Sigmoid colon (tissue), 4 donors: Measurements from ENCODE around the gene TMOD3.

Experiments
- EP300 ChIP-seq, 4 donors: sonication (generic); formaldehyde crosslinking; IDR thresholded peaks; one replicate each; pipeline ENCODE4 v1.6.1; 2017; ENCODE audit warnings: antibody characterized with exemption in 4 of 4
- POLR2A ChIP-seq, 2 donors: fragments of 450-650 bp; IDR thresholded peaks; one replicate each; pipeline ENCODE4 v1.6.1; 2016; ENCODE audit warnings: antibody characterized with exemption in 2 of 2, mild to moderate bottlenecking in 2 of 2, moderate library complexity in 2 of 2
- POLR2AphosphoS5 ChIP-seq, 4 donors: sonication (generic); formaldehyde crosslinking; IDR thresholded peaks; one replicate each; pipeline ENCODE4 v1.6.1; 2017; ENCODE audit warnings: antibody characterized with exemption in 4 of 4
- TF ChIP-seq, protein P1 (sequence below), 4 experiments: fragments of 450-650 bp in 3 of 4; fragments of 200-600 bp in 1 of 4; IDR thresholded peaks; one replicate each; pipeline ENCODE4 v1.5.1; 2016 to 2019; ENCODE audit warnings: antibody characterized with exemption in 4 of 4, mild to moderate bottlenecking in 3 of 4, moderate library complexity in 2 of 4

DNA sequence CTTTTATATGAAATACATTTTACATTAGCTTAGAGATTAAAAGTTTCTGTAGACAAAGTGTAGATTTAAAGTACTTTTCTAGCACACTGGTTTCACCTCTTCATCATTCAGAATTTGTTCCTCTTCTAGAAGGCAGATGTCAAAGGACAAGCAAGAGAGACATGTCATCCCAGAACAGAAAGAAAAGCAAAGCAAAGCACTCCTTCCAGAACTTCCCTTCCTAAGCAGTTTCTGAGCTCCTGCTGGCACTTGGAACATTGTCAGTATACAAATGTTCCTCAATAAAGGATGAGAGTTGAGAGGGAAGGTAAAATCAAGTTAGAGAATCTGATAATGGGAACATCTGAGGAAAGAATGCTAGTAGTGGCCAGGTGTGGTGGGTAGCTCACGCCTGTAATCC is 26.2 kb downstream of the TMOD3 start:
- TF ChIP-seq POLR2A (IDR thresholded peaks at IDR 0.05) (no peak), POLR2AphosphoS5 (IDR thresholded peaks at IDR 0.05) (no peak), EP300 (IDR thresholded peaks at IDR 0.05) (no peak)
- TF ChIP-seq, protein P1, sequence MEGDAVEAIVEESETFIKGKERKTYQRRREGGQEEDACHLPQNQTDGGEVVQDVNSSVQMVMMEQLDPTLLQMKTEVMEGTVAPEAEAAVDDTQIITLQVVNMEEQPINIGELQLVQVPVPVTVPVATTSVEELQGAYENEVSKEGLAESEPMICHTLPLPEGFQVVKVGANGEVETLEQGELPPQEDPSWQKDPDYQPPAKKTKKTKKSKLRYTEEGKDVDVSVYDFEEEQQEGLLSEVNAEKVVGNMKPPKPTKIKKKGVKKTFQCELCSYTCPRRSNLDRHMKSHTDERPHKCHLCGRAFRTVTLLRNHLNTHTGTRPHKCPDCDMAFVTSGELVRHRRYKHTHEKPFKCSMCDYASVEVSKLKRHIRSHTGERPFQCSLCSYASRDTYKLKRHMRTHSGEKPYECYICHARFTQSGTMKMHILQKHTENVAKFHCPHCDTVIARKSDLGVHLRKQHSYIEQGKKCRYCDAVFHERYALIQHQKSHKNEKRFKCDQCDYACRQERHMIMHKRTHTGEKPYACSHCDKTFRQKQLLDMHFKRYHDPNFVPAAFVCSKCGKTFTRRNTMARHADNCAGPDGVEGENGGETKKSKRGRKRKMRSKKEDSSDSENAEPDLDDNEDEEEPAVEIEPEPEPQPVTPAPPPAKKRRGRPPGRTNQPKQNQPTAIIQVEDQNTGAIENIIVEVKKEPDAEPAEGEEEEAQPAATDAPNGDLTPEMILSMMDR (IDR thresholded peaks at IDR 0.05): no peak
